ENCODE measurements around the gene NEU1.
A peak's percentile ranks its signal among the peaks of the same experiment; 100 is the strongest.
"Not testable (repeated sequence)": the region's sequence is repeated elsewhere in the genome, so short reads cannot be mapped to it uniquely, and the experiment has no call there.

NEU1 gene

DNA sequence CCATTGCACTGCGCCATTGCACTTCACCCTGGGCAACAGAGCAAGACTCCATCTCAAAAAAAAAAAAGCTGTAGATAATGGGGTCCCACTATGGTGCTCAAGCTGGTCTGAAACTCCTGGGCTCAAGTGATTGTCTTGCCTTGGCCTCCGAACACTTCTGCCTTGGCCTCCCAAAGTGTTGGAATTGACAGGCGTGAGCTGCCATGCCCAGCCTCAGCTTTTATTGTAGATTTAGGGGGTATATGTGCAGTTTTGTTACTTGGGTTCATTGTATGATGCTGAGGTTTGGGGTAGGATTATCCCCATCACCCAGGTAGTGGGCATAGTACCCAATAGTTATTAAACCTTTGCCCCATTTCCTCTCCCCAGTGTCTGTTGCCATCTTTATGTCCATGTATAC is 23.7 kb downstream of the NEU1 start:
- DNase-seq (ENCODE audit: low read depth in 3 of 3): no peak

DNA sequence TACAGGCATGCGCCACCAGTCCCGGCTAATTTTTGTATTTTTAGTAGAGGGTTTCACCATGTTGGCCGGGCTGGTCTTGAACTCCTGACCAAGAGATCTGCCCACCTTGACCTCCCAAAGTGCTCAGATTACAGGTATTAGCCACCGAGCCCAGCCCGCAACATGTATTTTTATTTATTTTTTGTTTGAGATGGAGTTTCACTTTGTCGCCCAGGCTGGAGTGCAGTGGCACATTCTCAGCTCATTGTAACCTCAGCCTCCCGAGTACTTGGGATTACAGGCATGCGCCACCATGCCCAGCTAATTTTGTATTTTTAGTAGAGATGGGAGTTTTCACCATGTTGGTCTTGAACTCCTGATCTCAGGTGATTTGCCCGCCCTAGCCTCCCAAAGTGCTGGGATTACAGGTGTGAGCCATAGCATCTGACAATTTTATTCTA is 24.5 kb downstream of the NEU1 start:
- DNase-seq (ENCODE audit: low read depth in 3 of 3): not testable (repeated sequence)

DNA sequence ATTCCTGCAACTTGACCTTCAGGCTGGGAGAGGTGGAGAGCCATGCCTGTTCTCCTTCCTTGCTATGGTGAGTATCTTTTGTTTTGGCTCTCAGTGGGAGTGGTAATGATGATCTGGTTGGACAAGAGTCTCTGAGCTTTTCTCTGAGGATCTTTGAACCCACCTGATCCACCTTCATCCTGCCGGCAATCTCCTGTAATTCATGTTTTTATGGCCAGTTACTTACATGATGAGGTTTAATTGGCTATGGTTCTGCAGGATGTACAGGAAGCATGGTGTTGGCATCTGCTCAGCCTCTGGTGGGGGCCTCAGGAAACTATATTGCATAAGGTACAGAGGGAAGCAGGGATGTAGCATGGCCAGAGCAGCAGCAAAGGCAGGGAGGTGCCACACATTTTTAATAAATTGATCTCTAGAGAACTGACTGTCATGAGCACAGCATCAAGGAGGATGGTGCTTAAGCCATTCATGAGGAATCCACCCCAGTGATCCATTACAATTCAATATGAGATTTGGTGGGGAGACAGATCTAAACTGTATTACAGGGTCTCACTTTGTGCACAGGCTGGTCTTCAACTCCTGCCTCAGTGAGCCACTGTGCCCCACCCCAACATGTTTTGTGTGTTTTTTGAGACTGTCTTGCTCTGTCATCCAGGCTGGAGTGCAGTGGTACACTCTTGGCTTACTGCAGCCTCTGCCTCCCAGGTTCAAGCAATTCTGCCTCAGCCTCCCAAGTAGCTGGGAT is 25.1 kb downstream of the NEU1 start:
- DNase-seq (ENCODE audit: low read depth in 3 of 3): no peak

DNA sequence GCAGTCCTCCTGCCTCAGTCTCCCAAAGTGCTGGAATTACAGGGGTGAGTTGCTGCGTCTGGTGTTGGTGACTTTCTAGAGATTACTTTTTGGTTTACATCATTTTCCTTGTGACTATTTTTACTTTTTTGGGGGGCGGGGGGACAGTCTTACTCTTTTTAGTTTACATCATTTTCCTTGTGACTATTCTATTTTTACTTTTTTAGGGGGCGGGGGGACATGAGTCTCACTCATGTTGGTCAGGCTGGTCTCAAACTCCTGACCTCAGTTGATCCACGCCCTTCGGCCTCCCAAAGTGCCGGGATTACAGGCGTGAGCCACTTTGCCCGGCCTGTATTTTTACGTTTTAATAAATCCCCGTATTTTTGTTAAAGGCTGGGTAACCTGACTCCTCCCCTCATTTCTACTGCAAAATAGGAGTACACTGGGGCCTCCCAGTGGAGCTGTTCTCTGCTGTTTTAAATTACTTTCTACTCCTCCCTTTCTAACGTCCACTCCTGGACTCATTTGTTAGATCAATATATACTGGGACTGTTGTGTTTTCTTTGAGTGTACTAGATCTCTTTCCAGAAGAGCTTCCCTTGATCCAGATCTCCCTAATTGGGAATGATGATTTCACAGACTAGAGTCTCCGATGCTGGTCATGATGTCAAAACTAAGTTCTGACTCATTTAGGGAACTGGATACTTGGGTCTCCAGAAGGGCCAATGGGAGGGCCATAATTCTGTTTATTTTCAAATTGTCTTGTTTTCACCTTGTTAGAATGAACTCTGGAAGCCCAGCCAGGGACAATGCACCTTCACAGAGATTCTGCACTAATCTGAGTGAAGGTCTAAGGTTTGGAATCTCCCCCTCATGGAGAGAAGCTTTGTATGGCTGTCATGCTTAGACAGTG is 25.9 kb downstream of the NEU1 start:
- no peak for DNase-seq (ENCODE audit: low read depth in 3 of 3)

DNA sequence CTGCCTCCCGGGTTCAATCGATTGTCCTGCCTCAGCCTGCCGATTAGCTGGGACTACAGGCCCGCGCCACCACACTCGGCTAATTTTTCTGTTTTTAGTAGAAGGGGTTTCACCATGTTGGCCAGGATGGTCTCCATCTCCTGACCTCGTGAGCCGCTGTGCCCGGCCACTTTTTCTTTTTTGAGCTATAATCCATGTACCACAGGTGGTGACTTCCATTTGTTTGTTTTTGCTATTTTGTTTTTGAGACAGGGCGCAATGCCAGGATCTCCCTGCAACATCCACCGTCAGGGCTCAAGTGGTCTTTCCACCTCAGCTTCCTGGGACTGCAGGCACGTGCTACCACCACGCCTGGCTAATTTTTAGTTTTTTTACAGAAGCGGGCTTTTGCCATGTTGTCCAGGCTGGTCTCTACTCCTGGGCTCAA is 26.6 kb downstream of the NEU1 start:
- no peak for DNase-seq (ENCODE audit: low read depth in 3 of 3)

DNA sequence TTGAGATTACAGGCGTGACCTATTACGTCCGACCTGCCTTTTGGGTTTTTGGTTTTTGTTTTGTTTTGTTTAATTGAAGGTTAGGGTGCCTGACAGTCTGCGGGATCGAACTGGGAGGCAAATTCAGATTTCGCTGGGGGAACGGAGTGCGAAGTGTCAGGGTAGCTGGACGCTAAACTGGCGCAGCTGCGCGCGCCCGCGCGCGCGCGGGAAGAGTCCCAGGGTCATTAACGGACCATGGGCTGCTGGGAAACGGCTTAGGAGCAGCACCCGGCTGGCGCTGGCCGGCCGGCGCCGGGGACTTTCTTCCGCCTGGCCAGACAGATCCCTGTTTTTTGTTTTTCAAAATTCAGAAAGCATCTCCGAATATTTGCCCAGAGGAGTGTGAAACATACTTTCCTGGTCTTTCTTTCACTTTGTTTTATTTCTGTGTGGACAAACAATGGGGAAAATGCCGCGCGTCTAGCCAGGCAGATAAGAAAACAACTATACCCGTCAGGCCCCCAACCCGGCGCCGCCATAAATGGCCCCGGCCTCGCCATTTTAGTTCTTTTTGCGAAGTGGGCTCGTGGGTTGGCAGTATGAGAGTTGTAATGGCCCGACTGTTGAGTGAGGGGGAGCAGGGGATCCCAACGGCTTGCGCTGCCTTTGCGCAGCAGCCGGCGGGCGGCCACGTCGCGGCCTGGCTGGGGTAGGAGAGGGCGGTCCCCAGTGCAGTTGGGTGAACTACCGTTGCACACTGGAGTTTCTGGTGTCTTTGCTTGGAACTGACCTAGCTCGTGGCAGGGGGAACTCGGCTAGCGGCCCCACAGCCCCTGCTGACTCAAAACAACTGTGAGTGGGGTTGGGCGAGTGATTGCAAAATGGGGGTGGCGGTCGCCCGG is 28.0 kb downstream of the NEU1 start:
- peak; percentile 66 to 71 (median 70) for DNase-seq (ENCODE audit: low read depth in 3 of 3)

DNA sequence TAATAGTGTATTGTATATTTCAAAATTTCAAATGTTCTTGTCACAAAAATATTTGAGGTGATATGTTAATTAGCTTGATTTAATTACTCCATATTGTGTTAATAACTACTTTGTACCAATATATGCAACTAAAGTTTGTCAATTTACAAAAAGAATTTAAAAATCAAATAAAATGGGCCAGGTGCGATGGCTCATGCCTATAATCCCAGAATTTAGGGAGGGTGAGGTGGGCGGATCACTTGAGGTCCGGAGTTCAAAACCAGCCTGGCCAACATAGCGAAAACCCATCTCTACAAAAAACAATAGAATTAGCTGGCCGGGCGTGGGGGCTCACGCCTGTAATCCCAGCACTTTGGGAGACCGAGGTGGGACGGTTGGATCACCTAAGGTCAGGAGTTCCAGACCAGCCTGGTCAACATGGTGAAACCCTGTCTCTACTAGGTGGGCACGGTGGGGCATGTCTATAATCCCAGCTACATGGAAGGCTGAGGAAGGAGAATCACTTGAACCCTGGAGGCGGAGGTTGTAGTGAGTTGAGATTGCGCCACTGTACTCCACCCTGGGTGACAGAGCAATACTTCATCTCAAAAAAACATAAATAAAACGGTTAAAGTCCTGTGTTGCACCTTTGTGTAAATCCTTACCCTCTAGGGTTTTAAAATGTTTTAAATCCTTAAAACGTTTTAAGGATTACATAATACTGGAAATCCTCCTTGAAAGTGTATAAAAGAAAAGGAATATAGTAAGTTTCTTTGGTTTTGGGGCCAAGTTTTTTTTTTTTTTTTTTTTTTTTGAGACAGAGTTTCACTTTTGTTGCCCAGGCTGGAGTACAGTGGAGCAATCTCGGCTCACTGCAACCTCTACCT is 31.0 kb downstream of the NEU1 start:
- no peak for DNase-seq (ENCODE audit: low read depth in 3 of 3)

DNA sequence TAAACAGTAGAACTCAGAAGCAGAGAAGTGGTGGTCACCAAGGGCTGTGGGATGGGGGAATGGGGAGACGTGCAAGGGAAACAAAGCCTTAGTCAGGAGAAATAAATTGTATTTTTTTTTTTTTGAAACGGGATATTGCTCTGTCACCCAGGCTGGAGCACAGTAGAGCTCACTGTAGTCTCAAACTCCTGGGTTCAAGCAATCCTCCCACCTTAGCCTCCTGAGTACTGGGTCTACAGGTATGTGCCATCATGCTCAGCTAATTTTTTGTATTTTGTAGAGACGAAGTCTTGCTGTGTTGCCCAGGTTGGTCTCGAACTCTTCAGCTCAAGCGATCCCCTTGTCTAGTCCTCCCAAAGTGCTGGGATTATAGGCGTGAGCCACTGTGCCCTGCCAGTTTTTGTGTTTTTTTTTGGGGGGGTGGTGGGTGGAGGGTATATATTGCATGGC is 31.7 kb downstream of the NEU1 start:
- DNase-seq (ENCODE audit: low read depth in 3 of 3): no peak

DNA sequence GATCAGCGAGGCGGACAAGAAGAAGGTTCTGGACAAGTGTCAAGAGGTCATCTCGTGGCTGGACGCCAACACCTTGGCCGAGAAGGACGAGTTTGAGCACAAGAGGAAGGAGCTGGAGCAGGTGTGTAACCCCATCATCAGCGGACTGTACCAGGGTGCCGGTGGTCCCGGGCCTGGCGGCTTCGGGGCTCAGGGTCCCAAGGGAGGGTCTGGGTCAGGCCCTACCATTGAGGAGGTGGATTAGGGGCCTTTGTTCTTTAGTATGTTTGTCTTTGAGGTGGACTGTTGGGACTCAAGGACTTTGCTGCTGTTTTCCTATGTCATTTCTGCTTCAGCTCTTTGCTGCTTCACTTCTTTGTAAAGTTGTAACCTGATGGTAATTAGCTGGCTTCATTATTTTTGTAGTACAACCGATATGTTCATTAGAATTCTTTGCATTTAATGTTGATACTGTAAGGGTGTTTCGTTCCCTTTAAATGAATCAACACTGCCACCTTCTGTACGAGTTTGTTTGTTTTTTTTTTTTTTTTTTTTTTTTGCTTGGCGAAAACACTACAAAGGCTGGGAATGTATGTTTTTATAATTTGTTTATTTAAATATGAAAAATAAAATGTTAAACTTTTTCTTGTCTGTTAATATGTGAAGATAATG is 32.9 kb downstream of the NEU1 start:
- DNase-seq (ENCODE audit: low read depth in 3 of 3): no peak

DNA sequence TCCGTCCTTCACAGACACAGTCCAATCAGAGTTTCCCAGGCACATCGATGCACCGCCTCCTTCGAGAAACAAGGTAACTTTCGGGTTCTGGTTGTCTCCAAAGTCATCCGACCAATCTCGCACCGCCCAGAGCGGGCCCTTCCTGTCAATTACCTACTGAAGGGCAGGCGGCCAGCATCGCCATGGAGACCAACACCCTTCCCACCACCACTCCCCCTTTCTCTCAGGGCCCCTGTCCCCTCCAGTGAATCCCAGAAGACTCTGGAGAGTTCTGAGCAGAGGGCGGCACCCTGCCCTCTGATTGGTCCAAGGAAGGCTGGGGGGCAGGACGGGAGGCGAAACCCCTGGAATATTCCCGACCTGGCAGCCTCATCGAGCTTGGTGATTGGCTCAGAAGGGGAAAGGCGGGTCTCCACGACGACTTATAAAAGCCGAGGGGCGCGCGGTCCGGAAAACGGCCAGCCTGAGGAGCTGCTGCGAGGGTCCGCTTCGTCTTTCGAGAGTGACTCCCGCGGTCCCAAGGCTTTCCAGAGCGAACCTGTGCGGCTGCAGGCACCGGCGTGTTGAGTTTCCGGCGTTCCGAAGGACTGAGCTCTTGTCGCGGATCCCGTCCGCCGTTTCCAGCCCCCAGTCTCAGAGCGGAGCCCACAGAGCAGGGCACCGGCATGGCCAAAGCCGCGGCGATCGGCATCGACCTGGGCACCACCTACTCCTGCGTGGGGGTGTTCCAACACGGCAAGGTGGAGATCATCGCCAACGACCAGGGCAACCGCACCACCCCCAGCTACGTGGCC is 35.1 kb downstream of the NEU1 start, which contains the start of gene HSPA1B:
Gene HSPA1B (plus strand): TSS at position 453 of the 794 bp plus-strand sequence. CDS start 213 bp downstream, at position 666.
- peak; percentile 87 to 95 (median 87) for DNase-seq (ENCODE audit: low read depth in 3 of 3)

DNA sequence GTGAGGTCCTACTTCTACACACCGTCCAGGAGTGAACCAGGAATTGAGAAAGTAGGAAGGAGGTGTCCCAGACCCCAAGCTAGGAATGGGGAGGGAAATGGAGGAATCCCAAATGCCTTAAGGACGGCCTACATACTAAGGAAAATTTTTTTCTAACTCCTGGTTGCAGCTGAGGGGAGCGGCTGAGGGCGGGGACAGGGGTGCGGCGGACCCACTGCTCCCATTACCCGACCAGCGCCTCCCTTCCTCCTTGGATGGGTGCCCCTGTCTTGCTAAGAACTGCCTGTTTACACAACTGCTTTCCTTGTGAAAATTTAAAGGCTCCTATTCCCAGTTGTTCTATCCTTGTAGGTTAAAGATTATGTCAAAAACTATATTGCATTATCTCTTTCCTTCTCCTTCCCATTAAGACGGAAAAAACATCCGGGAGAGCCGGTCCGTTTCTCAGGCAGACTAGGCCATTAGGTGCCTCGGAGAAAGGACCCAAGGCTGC is 35.8 kb downstream of the NEU1 start:
- DNase-seq (ENCODE audit: low read depth in 3 of 3): peak in 1 of 3 donors; percentile 29

DNA sequence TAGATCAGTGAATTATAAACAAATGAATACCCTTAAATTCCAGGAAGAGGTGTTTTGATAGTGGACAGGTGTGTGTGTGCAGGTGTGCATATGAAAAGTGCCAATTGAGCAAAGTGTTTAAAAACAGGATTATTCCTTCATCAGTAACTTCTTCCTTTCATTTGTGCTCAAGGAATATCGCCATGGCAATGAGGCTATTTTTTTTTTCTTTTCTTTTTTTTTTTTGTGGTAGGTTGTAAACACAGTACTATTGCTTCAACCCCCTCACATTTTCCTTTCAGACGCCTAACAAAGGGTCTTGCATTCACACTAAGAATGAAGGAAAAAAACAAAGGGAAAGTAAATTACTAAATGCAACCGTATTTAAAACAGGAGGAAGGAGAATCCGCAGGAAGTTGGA is 37.1 kb downstream of the NEU1 start:
- no peak for DNase-seq (ENCODE audit: low read depth in 3 of 3)

DNA sequence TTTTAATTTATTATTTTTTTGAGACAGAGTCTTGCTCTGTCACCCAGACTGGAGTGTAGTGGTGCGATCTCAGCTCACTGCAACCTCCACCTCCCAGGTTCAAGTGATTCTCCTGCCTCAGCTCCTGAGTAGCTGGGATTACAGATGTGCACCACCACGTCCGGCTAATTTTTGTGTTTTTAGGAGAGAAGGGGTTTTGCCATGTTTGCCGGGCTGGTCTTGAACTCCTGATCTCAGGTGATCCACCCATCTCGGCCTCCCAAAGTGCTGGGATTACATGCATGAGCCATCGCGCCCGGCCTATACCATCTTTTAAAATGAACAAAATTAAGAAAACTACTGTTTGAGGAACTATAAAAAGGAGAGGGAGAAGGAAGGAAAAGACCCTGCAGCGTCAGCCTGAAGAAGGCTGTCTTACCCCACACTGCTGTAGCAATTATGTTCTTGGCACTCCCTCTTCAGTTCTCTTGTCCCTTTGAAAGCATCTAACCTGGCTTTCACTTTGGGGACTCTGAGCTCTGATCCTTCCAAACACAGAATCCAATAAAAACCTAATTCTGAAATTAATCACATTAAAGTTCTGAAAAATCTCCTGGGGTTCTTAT is 38.9 kb downstream of the NEU1 start:
- not testable (repeated sequence) for DNase-seq (ENCODE audit: low read depth in 3 of 3)

DNA sequence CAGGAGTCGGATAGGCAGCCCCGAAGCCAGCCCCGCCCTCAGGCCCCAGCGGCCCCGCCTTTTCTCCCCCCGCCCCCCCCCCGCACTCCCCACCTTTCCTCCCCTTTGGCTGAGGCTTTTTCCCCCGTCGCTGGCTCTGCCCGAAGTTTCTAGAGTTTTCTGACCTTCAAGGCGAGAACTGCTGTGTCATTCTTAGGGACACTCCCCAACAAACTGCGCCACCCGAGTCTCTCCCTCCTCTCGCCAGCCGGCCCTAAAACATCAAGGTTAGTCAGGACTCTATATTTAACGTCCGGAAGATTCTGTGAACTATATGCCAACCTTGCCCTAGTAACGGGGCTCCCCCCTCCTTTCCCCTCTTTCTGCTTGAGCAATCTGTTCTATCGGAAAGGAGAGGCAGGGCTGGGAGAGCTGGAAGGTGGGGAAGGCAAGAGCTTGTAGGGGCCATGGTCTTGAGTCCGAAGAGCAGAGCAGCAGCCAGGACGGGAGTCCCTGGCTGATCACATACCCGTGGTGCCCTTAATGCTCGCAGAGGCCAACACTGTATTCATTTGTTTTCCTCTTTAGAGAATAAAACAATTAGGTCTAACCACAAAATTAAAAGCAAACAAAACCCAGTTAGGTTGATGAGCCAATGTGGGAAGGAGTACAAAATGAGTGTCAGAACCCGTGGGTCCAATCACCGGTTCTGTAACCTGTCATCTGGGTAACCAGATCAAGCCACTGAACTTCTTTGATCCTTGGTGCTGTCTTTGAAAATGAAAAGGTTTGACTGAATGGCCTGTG is 40.4 kb downstream of the NEU1 start:
- peak; percentile 33 to 44 (median 36) for DNase-seq (ENCODE audit: low read depth in 3 of 3)

DNA sequence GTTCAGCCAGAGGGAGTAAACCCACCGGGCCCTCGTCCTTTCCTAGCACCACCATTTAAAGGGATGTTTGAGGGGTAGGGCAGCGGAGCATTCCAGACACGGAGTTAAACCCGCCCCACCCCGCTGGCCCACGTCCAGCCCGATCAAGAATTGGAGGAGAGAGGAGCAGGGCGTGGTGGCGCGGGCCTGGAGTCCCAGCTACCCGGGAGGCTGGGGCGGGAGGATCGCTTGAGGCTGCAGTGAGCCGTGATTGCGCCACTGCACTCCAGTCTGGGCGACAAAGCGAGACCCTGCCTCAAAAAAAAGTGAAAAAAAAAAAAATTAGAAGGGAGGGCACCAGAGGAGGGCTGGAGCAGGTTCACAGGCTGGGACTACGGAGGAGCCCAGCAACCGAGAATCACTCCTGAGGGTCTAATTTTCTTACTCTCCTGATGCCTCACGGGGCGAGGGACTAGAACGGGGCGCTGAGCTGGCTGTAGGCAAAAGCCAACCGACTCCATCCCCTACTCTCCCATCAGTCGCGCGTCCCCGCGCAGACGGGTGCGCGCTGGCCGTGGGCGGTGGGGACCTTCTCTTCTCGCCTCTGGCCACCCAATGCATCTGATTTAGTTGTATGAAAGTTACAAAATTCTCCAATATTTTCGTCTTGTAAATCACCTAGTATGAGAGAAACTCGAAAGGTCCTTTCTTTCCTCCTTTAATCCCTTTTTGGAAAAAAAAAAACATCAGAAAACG is 41.2 kb downstream of the NEU1 start:
- peak; percentile 37 to 69 (median 58) for DNase-seq (ENCODE audit: low read depth in 3 of 3)

DNA sequence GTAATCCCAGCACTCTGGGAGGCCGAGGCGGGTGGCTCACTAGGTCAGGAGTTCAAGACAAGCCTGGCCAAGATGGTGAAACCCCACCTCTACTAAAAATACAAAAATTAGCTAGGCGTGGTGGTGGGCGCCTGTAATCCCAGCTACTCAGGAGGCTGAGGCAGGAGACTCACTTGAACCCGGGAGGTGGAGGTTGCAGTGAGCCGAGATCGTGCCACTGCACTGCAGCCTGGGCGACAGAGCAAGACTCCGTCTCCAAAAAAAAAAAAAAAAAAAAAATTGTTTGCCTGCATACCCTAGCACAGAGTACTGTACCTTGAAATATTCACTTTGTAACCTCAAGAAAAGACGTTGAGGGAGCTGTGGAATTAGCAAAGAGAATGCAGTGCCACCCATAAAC is 42.2 kb downstream of the NEU1 start:
- DNase-seq (ENCODE audit: low read depth in 3 of 3): not testable (repeated sequence)

DNA sequence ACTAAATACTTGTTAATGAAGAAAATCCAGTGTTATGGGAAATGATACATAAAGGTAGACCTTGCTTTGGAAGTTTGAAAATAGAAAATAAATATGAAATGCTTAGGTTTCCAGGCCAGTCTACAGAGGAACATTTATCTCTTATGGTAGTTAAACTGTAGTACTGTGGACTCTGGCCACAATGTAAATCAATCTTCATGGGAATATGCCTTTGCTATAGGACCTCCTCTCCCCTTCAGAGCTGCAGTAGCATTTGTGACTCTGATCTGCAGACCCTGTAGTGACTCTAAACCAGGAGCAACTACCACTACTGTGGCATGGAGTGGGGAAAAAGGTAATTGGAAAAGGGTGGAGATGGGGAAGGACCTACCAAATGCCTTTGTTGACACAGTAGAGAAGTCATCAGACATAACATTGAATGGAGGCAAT is 42.7 kb downstream of the NEU1 start:
- no peak for DNase-seq (ENCODE audit: low read depth in 3 of 3)

Measured in stimulated activated CD4-positive, alpha-beta T cell treated with anti-CD3 and anti-CD28 coated beads, TNF-alpha, amount 100 ng/mL, for 48 hours (primary cell).